Activated B cell treated with CpG ODN at 0.5 μM for 24 hours (primary cell): ENCODE measurements around the gene NSG2. TPM values are rescaled to one million over a fixed set of nuclear protein-coding genes. Genes with fewer than 3 reads are reported as not detected.

Source experiments
- ATAC-seq: fragments of 200-7000 bp; cut with Tn5 transposase; one replicate; pipeline ENCODE4 v1.10.0; 2021; ENCODE audit warnings: low read depth, mild to moderate bottlenecking, moderate library complexity
- CTCF ChIA-PET: fragments of 350-600 bp; sonication (Branson Sonifier 250); formaldehyde crosslinking; loops from one replicate; lab custom pipeline; 2021; ENCODE audit warnings: antibody characterized with exemption; lab: Charles Lee
- POLR2A ChIA-PET: fragments of 350-600 bp; sonication (Branson Sonifier 250); formaldehyde crosslinking; loops from one replicate; lab custom pipeline; 2021; ENCODE audit warnings: antibody characterized with exemption; lab: Charles Lee
- DNase-seq: peaks from one replicate; pipeline ENCODE4 v3.0.0; 2022
- H3K27ac Mint-ChIP-seq: one replicate; pipeline ENCODE4 v1.8.0; 2020; ENCODE audit warnings: mixed read lengths
- H3K27me3 Mint-ChIP-seq: one replicate; pipeline ENCODE4 v1.8.0; 2021; ENCODE audit warnings: mixed read lengths
- H3K36me3 Mint-ChIP-seq: one replicate; pipeline ENCODE4 v1.8.0; 2021; ENCODE audit warnings: low read depth, mixed read lengths
- H3K4me1 Mint-ChIP-seq: one replicate; pipeline ENCODE4 v1.8.0; 2021; ENCODE audit warnings: mixed read lengths
- H3K4me3 Mint-ChIP-seq: one replicate; pipeline ENCODE4 v1.8.0; 2020; ENCODE audit warnings: mild to moderate bottlenecking, mixed read lengths
- H3K9me3 Mint-ChIP-seq: one replicate; pipeline ENCODE4 v1.8.0; 2020; ENCODE audit warnings: mixed read lengths
- CTCF ChIP-seq: fragments of 200-600 bp; IDR thresholded peaks from one replicate; pipeline ENCODE4 v1.8.0; 2022; ENCODE audit warnings: antibody characterized with exemption, mild to moderate bottlenecking
- intact Hi-C: fragments of 100-400 bp; cut with micrococcal nuclease; formaldehyde crosslinking; loops from one replicate; pipeline ENCODE4 v1.15.1; 2024
- total RNA-seq: library from RNA; stranded (reverse); gene quantifications from 2 replicates; pipeline ENCODE4 v1.2.3, GENCODE V29; 2022

The NSG2 gene
- total RNA-seq, 1 donor from 2014 or later: not detected

- ATAC-seq: no peak
- Mint-ChIP-seq H3K4me3 (no peak overlapping the region), H3K27ac (no peak overlapping the region), H3K27me3 (peaks cover 22% of the 10 kb centered on the region), H3K36me3 (no peaks in the 10 kb centered on the region), H3K4me1 (no peaks in the 10 kb centered on the region), H3K9me3 (no peaks in the 10 kb centered on the region)
- no peak for TF ChIP-seq CTCF
- intact Hi-C loops: no loop called here
- no peak for DNase-seq
- ChIA-PET POLR2A (no interaction called here), CTCF (no interaction called here)
Measured at GRCh38 chr5:174059247-174059646, 13.7 kb downstream of the NSG2 start.

- DNase-seq: no peak
- Mint-ChIP-seq H3K9me3 (no peaks in the 10 kb centered on the region), H3K4me3 (no peak overlapping the region), H3K36me3 (no peaks in the 10 kb centered on the region), H3K4me1 (no peaks in the 10 kb centered on the region), H3K27ac (no peak overlapping the region), H3K27me3 (peaks cover 37% of the 10 kb centered on the region)
- POLR2A ChIA-PET: no interaction called here
- no peak for ATAC-seq
- intact Hi-C loops: no loop called here
- CTCF ChIA-PET: no interaction called here
- no peak for TF ChIP-seq CTCF
Measured at GRCh38 chr5:174063082-174063756, 17.7 kb downstream of the NSG2 start.

- ChIA-PET CTCF (no interaction called here), POLR2A (no interaction called here)
- no peak for TF ChIP-seq CTCF
- H3K9me3 Mint-ChIP-seq: no peaks in the 10 kb centered on the region
- intact Hi-C loops: no loop called here
- H3K4me3 Mint-ChIP-seq: no peak overlapping the region
- no peaks in the 10 kb centered on the region for H3K4me1 Mint-ChIP-seq
- H3K36me3 Mint-ChIP-seq: no peaks in the 10 kb centered on the region
- DNase-seq: no peak
- ATAC-seq: no peak
- peaks cover 39% of the 10 kb centered on the region for H3K27me3 Mint-ChIP-seq
- H3K27ac Mint-ChIP-seq: no peak overlapping the region
Measured at GRCh38 chr5:174064171-174064570, 18.7 kb downstream of the NSG2 start.

- Mint-ChIP-seq H3K27me3 (peaks cover 39% of the 10 kb centered on the region), H3K9me3 (no peaks in the 10 kb centered on the region), H3K36me3 (no peaks in the 10 kb centered on the region), H3K4me3 (no peak overlapping the region), H3K4me1 (no peaks in the 10 kb centered on the region), H3K27ac (no peak overlapping the region)
- no peak for ATAC-seq
- no peak for TF ChIP-seq CTCF
- ChIA-PET CTCF (no interaction called here), POLR2A (no interaction called here)
- intact Hi-C loops: no loop called here
- no peak for DNase-seq
Measured at GRCh38 chr5:174065528-174066197, 20.2 kb downstream of the NSG2 start.

- no peaks in the 10 kb centered on the region for H3K36me3 Mint-ChIP-seq
- intact Hi-C loops: no loop called here
- H3K27me3 Mint-ChIP-seq: peaks cover 37% of the 10 kb centered on the region
- no peak overlapping the region for H3K27ac Mint-ChIP-seq
- no peaks in the 10 kb centered on the region for H3K9me3 Mint-ChIP-seq
- H3K4me3 Mint-ChIP-seq: no peak overlapping the region
- ChIA-PET CTCF (no interaction called here), POLR2A (no interaction called here)
- ATAC-seq (no peak), DNase-seq (no peak)
- TF ChIP-seq CTCF: no peak
- no peaks in the 10 kb centered on the region for H3K4me1 Mint-ChIP-seq
Measured at GRCh38 chr5:174067499-174067898, 22.0 kb downstream of the NSG2 start.
